HG02970 (cell line): ENCODE measurements around the gene PPP1R18.
"Not testable (repeated sequence)": the region's sequence is repeated elsewhere in the genome, so short reads cannot be mapped to it uniquely, and the experiment has no call there.

Source experiments
- ATAC-seq: cut with Tn5 transposase; IDR thresholded peaks from one replicate; pipeline ENCODE4 v1.9.1; 2021; ENCODE audit warnings: mild to moderate bottlenecking, moderate library complexity, moderate number of reproducible peaks; ENCODE audit not compliant: unreplicated experiment, low FRiP score

The PPP1R18 gene

GRCh38 chr6:30686009-30686907 is at the start of gene PPP1R18:
TSS of gene PPP1R18 (minus strand) at chr6:30686645. CDS start at chr6:30686018, 627 bp downstream.
- no peak for ATAC-seq

GRCh38 chr6:30735668-30736314 is 49.3 kb upstream of the PPP1R18 start:
- no peak for ATAC-seq

GRCh38 chr6:30732237-30732943 is 45.9 kb upstream of the PPP1R18 start:
- no peak for ATAC-seq

- ATAC-seq = no peak
Observed at GRCh38 chr6:30730601-30731435, 44.4 kb upstream of the PPP1R18 start.

- no peak for ATAC-seq
Observed at GRCh38 chr6:30727920-30728553, 41.6 kb upstream of the PPP1R18 start.

GRCh38 chr6:30726506-30727413 is 40.3 kb upstream of the PPP1R18 start:
- no peak for ATAC-seq

GRCh38 chr6:30725713-30726505 is 39.5 kb upstream of the PPP1R18 start:
- ATAC-seq = no peak

GRCh38 chr6:30724906-30725667 is 38.6 kb upstream of the PPP1R18 start:
- ATAC-seq = no peak

- not testable (repeated sequence) for ATAC-seq
Observed at GRCh38 chr6:30723843-30724741, 37.6 kb upstream of the PPP1R18 start.

- not testable (repeated sequence) for ATAC-seq
Observed at GRCh38 chr6:30723159-30723842, 36.9 kb upstream of the PPP1R18 start.

GRCh38 chr6:30722280-30723112 is 36.1 kb upstream of the PPP1R18 start:
- ATAC-seq = no peak

- not testable (repeated sequence) for ATAC-seq
Observed at GRCh38 chr6:30722025-30722279, 35.5 kb upstream of the PPP1R18 start.

GRCh38 chr6:30721198-30722024 is 35.0 kb upstream of the PPP1R18 start:
- peak; percentile 30 for ATAC-seq

- no peak for ATAC-seq
Observed at GRCh38 chr6:30720738-30721197, 34.3 kb upstream of the PPP1R18 start.
